ENCODE results near the gene TRUB2.

DNA sequence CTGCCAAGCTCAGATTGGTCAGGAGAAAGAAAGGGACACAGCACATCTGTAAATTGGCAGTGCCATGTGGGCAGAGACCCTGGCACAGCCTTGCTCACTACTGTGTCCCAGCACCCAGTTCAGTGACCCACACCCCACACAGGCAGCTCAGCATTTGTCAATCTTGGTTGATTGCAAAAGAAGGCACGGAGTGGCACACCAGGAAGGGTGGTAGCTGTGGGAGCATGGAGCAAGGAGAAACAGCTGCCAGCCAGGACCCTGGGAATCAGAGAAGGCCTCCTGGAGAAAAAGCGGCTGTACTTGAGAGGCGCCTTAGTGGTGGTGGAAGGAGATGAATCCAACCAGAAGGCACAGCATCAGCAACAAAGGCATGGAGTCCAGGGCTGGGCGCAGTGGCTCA, 21.6 kb upstream of the TRUB2 start:
- no peak for TF ChIP-seq YY1 (IDR thresholded peaks at IDR 0.05; ENCODE audit: insufficient read depth, insufficient read length)
- TF ChIP-seq ZNF274 (IDR thresholded peaks at IDR 0.05; ENCODE audit: low read depth, low read length) = no peak
- no peak for TF ChIP-seq SUZ12 (IDR thresholded peaks at IDR 0.05; ENCODE audit: extremely low read depth, insufficient read depth, insufficient read length)
